Measurements from ENCODE around the gene ETV3.

DNA sequence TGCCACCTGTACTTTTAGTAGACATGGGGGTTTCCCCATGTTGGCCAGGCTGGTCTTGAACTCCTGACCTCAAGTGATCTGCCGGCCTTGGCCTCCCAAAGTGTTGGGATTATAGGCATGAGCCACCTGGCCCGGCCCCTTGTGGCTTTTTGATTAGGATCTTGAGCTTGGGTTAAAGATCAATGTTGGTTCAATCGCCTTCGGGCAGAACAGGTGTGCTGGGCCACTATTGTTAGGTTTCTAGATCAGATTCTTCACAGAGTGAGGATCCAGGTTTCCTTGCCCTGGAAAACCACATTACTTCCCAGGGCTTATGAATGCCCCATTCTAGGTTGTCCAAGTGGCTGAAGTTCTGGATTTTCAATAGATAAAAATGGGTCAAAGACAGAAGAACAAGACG lies 6.1 kb downstream of the ETV3 start:
- TF ChIP-seq, protein P1, sequence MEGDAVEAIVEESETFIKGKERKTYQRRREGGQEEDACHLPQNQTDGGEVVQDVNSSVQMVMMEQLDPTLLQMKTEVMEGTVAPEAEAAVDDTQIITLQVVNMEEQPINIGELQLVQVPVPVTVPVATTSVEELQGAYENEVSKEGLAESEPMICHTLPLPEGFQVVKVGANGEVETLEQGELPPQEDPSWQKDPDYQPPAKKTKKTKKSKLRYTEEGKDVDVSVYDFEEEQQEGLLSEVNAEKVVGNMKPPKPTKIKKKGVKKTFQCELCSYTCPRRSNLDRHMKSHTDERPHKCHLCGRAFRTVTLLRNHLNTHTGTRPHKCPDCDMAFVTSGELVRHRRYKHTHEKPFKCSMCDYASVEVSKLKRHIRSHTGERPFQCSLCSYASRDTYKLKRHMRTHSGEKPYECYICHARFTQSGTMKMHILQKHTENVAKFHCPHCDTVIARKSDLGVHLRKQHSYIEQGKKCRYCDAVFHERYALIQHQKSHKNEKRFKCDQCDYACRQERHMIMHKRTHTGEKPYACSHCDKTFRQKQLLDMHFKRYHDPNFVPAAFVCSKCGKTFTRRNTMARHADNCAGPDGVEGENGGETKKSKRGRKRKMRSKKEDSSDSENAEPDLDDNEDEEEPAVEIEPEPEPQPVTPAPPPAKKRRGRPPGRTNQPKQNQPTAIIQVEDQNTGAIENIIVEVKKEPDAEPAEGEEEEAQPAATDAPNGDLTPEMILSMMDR (conservative IDR thresholded peaks at IDR 0.05 in 1 of 2, IDR thresholded peaks at IDR 0.05 in 1 of 2; ENCODE audit: low read depth in 1 of 2, low read length in 2 of 2): no peak
- TF ChIP-seq EZH2 (IDR thresholded peaks at IDR 0.05; ENCODE audit: low read length, missing control alignments): no peak
